Smooth muscle cell of the brain vasculature (primary cell): ENCODE measurements around the gene PRR5L.
"Not testable (repeated sequence)": the region's sequence is repeated elsewhere in the genome, so short reads cannot be mapped to it uniquely, and the experiment has no call there.

Experiments
- DNase-seq: peaks from one replicate; pipeline ENCODE4 v3.0.0-alpha.2; 2012; ENCODE audit warnings: low read depth, low spot score

The PRR5L gene

GRCh38 chr11:36281850-36282249, 14.2 kb upstream of the PRR5L start:
- no peak for DNase-seq

GRCh38 chr11:36282926-36283325, 13.2 kb upstream of the PRR5L start:
- DNase-seq, result no peak

GRCh38 chr11:36288442-36289225, 7.5 kb upstream of the PRR5L start:
- DNase-seq, result no peak

GRCh38 chr11:36289226-36289852, 6.7 kb upstream of the PRR5L start, which contains the start of gene COMMD9:
Gene COMMD9 (minus strand): TSS chr11:36289424. CDS start chr11:36289412, 12 bp downstream.
- DNase-seq, result peak; percentile 73

GRCh38 chr11:36292311-36292722, 3.8 kb upstream of the PRR5L start:
- DNase-seq, result no peak

- no peak for DNase-seq
Measured at GRCh38 chr11:36296884-36297543, 926 bp downstream of the PRR5L start.

GRCh38 chr11:36300650-36301049, 4.6 kb downstream of the PRR5L start:
- DNase-seq, result no peak

GRCh38 chr11:36304351-36304750, 8.3 kb downstream of the PRR5L start:
- DNase-seq, result no peak

- DNase-seq, result no peak
Measured at GRCh38 chr11:36305047-36305446, 9.0 kb downstream of the PRR5L start.

GRCh38 chr11:36306888-36307287, 10.8 kb downstream of the PRR5L start:
- no peak for DNase-seq

GRCh38 chr11:36308577-36308976, 12.5 kb downstream of the PRR5L start:
- DNase-seq, result no peak

GRCh38 chr11:36309779-36310178, 13.7 kb downstream of the PRR5L start:
- DNase-seq, result no peak

GRCh38 chr11:36311926-36312595, 16.0 kb downstream of the PRR5L start:
- DNase-seq, result no peak

GRCh38 chr11:36312611-36313472, 16.8 kb downstream of the PRR5L start:
- DNase-seq, result peak; percentile 50

GRCh38 chr11:36313750-36314433, 17.8 kb downstream of the PRR5L start:
- no peak for DNase-seq

GRCh38 chr11:36314434-36314767, 18.3 kb downstream of the PRR5L start:
- DNase-seq, result no peak

GRCh38 chr11:36316049-36316448, 20.0 kb downstream of the PRR5L start:
- no peak for DNase-seq

- no peak for DNase-seq
Measured at GRCh38 chr11:36317992-36318391, 21.9 kb downstream of the PRR5L start.

GRCh38 chr11:36324956-36325355, 28.9 kb downstream of the PRR5L start:
- DNase-seq, result not testable (repeated sequence)

- DNase-seq, result not testable (repeated sequence)
Measured at GRCh38 chr11:36325403-36325802, 29.3 kb downstream of the PRR5L start.
